M059J (cell line): Measurements from ENCODE around the gene ATP5MK. TPM values are rescaled to one million over a fixed set of nuclear protein-coding genes. Genes with fewer than 3 reads are reported as not detected.
"Not testable (repeated sequence)": the region's sequence is repeated elsewhere in the genome, so short reads cannot be mapped to it uniquely, and the experiment has no call there.

ENCODE experiments used
- DNase-seq: peaks from one replicate; pipeline ENCODE4 v3.0.0-alpha.2; 2012; ENCODE audit warnings: low read depth
- total RNA-seq: library from RNA; depleted of rRNA; stranded (reverse); fragments of >200 nt; shearing (Covaris generic); gene quantifications from 2 replicates; pipeline ENCODE4 v1.2.3, GENCODE V29; 2014; rRNA removed

ATP5MK gene, protein sequence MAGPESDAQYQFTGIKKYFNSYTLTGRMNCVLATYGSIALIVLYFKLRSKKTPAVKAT
- total RNA-seq = 454 and 610 TPM in 2 replicates

DNA sequence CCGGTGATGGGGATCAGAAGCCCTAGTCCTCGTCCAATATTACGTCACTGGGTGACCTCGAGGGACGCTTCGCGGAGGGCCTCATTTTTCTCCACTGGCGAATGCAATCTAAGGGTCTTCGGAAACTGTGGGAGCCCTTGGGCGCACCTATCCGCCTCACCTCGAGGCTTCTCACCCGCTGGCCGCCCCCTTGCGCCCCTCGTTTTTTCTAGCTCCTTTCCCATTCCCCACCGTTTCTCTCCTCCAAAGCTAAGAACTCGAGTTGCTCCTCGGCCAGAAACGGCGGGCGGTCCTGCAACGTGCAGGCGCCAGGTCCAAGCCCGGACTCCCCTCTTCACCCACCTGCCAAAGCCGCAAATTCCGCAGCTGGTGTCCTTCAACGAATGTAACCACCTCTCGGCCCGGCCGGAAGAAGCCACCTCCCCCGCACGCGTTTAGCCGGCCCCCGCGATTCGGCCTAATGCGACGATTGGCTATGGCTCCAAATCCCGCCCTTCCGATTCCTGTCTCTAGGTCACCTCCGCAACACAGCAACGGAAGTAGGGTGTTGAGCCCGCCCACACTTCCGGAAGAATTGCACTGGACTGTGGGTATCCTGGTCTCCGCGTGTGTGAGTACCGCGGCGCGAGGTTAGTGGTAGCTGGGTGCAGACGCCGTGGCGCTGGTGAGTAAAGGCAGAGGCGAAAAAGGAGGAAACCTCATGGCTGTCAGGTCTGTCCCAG, at the start of gene ATP5MK, which contains the start of gene PDCD11:
TSS of gene ATP5MK (minus strand) at position 409 of the 722 bp plus-strand sequence. CDS start 4,018 bp downstream, outside the sequence.
TSS of gene PDCD11 (plus strand) at position 560 of the 722 bp plus-strand sequence. CDS start 1,801 bp downstream, outside the sequence.
- DNase-seq = peak; percentile 98

GRCh38 chr10:103445366-103445765, 49.1 kb upstream of the ATP5MK start:
- DNase-seq = no peak

- DNase-seq = no peak
Observed at GRCh38 chr10:103444478-103444877, 48.2 kb upstream of the ATP5MK start.

DNA sequence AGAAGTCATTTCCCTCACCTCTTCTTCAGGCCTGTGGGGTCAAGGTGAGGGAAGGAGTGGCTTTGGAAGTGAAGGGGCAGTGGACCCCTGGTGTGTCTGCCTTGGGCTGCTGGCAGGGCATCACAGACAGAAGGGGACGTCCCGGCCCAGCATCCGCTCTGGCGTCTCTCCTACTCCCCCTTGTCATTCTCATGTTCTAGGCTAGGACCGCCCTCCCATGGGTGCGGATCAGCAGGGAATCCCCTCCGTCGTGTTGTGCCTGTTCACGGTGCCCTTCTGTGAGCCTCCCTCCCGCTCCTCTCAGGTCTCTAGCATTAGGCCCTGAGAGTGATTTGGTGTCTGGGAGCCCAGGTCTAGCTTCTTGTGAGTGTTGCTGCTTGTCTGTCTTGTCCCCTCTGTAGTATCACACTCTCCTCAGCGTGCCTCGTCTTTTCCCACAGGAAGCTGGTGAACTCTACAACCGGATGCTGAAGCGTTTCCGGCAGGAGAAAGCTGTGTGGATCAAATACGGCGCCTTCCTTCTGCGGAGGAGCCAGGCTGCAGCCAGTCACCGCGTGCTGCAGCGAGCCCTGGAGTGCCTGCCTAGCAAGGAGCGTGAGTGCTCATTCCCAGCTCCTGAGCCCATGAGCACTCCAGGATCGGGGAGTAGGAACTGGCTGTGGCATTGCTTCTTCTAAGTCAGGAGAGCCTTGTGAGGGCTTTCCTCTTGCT, 47.4 kb upstream of the ATP5MK start:
- DNase-seq = no peak

GRCh38 chr10:103442031-103442461, 45.8 kb upstream of the ATP5MK start:
- DNase-seq = peak; percentile 81

GRCh38 chr10:103441611-103442010, 45.3 kb upstream of the ATP5MK start:
- DNase-seq = no peak

GRCh38 chr10:103441206-103441605, 44.9 kb upstream of the ATP5MK start:
- DNase-seq = no peak

- no peak for DNase-seq
Observed at GRCh38 chr10:103440416-103440815, 44.1 kb upstream of the ATP5MK start.

GRCh38 chr10:103439776-103440175, 43.5 kb upstream of the ATP5MK start:
- no peak for DNase-seq

- DNase-seq = no peak
Observed at GRCh38 chr10:103433858-103434257, 37.6 kb upstream of the ATP5MK start.

DNA sequence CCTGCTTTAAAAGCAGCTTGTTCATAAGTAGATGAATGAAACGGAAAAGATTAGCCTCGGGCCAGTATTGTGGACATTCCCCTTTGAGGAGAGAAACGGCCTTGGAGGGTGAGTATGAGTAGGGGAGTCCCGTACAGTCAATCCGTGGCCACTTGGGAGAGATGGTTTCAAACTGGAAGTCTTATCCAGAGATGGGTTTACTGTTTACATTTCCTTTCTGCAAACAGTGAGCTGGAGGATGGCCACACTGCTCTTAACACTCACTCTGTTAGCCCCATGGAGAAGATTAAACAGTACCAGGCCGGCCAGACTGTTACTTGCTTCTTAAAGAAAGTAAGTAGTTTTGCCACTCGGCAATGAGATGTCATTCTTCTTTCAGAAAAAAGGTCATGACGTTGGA, 35.6 kb upstream of the ATP5MK start:
- DNase-seq = no peak

GRCh38 chr10:103429647-103430046, 33.4 kb upstream of the ATP5MK start:
- DNase-seq = no peak

GRCh38 chr10:103428989-103429643, 32.8 kb upstream of the ATP5MK start:
- no peak for DNase-seq

DNA sequence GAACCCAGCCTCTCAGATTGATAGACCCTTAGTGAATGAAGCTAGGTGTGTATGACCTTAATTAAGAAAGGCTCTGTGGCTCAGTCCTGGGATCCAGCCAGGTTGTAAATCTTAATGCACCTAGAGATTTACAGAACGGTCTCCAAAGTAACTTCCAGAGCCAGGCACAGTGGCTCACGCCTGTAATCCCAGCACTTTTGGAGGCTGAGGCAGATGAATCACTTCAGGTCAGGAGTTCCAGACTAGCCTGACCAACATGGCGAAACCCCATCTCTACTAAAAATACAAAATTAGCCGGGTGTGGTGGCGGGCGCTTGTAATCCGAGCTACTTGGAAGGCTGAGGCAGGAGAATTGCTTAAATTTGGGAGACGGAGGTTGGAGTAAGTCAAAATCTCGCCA, 31.6 kb upstream of the ATP5MK start:
- no peak for DNase-seq

DNA sequence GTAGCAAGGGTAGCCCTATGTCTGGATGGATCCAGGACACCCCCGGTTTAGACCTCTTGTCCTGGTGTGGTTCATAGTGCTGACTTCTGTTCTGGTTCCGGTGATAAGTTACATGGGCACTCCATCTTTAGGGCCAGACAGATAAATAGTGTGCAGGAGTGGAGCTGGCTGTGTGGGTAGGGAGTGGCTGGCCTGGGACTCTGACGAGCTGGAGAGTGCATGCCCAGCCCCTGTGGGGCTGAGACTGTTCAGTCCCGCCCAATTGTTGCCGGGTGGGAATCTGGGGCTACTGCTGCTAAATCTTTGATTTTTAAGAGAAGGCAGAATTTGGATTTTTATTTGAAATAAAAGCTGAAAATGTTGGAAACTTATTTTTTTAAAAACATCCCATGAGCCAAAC, 27.5 kb upstream of the ATP5MK start:
- no peak for DNase-seq

DNA sequence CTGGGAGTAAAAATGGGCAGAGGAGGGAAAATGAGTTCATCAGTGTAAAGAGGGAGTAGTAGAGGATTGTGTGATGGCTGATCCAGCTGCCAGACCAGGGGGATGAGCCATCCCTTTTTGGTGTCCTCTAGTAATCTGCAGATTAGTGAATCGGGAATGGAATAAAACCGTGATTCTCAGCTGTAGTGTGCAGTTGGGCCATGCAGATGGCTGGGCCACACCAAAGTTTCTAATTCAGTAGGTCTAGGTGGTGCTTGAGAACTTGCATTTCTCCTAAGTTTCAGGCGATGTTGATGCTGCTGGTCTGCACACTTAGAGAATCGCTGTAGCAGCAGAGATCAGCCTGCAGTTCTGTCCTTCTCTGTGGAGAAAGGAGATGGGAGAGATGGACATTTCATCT, 22.8 kb upstream of the ATP5MK start:
- no peak for DNase-seq

- no peak for DNase-seq
Observed at GRCh38 chr10:103417601-103418000, 21.3 kb upstream of the ATP5MK start.

- not testable (repeated sequence) for DNase-seq
Observed at GRCh38 chr10:103417148-103417469, 20.8 kb upstream of the ATP5MK start.

DNA sequence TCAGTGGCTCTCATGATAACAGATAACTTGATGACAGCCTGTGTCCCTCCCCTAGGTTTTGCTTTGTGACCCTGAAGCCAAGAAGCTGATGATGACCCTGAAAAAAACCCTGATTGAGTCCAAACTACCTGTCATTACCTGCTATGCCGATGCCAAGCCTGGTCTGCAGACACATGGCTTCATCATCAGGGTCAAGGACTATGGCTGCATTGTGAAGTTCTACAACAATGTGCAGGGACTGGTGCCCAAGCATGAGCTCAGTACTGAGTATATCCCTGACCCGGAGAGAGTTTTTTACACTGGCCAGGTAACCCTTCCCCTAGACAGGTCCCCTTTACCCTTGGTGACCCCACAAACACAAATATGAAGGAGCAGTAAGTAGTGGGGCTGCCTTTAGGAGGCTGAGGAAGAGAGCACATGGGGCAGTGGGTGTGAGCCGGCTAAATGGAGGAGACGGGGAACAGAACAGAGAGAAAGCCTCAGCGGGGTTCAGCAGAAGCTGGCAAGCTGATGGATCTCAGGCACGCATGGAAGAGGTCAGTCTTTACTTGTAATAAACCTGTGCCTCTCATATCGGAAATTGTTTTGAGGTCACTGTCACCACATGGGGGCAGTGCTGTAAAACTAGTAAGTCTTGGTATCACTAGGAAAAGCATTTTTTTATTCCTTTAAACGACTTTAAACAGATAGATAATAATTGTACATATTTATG, 20.3 kb upstream of the ATP5MK start:
- peak; percentile 68 for DNase-seq

DNA sequence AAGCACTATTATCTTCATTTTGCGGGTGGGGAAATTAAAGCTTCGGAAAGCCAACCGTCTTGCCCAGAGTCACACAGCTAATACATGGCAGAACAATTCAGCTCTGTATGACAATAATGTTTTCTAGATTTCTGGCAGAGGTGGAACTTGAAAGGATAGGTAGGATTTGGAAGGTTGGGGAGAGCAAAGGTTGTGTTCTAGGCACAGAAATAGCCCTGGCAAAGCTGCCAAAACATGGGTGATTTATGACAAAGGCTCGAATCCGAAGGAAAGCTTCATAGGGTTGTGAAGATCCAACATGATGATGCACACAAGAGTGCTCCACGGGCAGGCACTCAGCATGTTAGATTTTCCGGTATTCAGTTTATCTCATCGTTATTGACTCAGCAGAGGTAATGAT, 19.3 kb upstream of the ATP5MK start:
- no peak for DNase-seq

DNA sequence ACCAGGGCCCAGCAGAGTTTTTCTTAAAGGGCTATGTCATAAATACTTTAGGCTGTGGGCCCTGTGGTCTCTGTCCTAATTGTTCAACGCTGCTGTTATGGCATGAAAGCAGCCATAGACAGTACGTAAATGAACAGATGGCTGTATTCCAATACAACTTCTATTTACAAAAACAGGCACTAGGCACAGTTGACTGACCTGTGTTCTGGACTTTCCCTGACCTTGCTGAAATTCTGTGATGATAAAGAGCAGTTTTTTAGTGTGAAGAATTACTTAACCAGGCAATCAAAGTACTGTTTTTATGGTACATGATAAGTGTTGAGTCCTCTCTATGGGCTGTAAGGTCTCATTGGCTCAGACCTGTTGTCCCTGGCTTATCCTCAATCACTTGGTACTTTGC, 17.3 kb upstream of the ATP5MK start:
- DNase-seq = no peak
